ENCODE measurements around the gene PKIG. TPM values are rescaled to one million over a fixed set of nuclear protein-coding genes. Genes with fewer than 3 reads are reported as not detected.

PKIG gene
- total and polyA plus RNA-seq, 4 experiments from 2014 or later: 0.36 to 1.1 (median 0.89) TPM

GRCh38 chr20:44596010-44596409 lies 13.6 kb downstream of the PKIG start:
- Histone ChIP-seq H3K27ac (ENCODE audit: low read depth, low read length) (no peak overlapping the region), H3K36me3 (ENCODE audit: insufficient read depth, low read length) (no peaks in the 10 kb centered on the region), H3K4me1 (ENCODE audit: insufficient read depth, low read length) (peaks cover 7% of the 10 kb centered on the region), H3K4me3 (ENCODE audit: low read length in 2 of 2) (no peak overlapping the region), H3K27me3 (ENCODE audit: insufficient read depth, low read length) (no peaks in the 10 kb centered on the region), H3K9me3 (ENCODE audit: control insufficient read depth in 1 of 2, low read length in 2 of 2) (no peaks in the 10 kb centered on the region)
- POLR2A ChIA-PET (ENCODE audit: partially characterized antibody): no interaction called here
- intact Hi-C loops (cut with micrococcal nuclease): no loop called here
- DNase-seq: no peak
- no peak overlapping the region for H3K4me3 Mint-ChIP-seq
- CTCF ChIA-PET (ENCODE audit: partially characterized antibody): no interaction called here
- H3K27me3 Mint-ChIP-seq: no peaks in the 10 kb centered on the region
- H3K9me3 Mint-ChIP-seq: no peaks in the 10 kb centered on the region
- no peaks in the 10 kb centered on the region for H3K36me3 Mint-ChIP-seq
- H3K4me1 Mint-ChIP-seq: peaks cover 6 to 9% (median 9%) of the 10 kb centered on the region in 4 donors
- H3K27ac Mint-ChIP-seq: no peak overlapping the region

- Histone ChIP-seq H3K27me3 (ENCODE audit: insufficient read depth, low read length) (no peaks in the 10 kb centered on the region), H3K9me3 (ENCODE audit: control insufficient read depth in 1 of 2, low read length in 2 of 2) (no peaks in the 10 kb centered on the region), H3K27ac (ENCODE audit: low read depth, low read length) (no peak overlapping the region), H3K4me1 (ENCODE audit: insufficient read depth, low read length) (peaks cover 7% of the 10 kb centered on the region), H3K4me3 (ENCODE audit: low read length in 2 of 2) (no peak overlapping the region), H3K36me3 (ENCODE audit: insufficient read depth, low read length) (no peaks in the 10 kb centered on the region)
- Mint-ChIP-seq H3K4me1 (peaks cover 6 to 9% (median 9%) of the 10 kb centered on the region in 4 donors), H3K9me3 (no peaks in the 10 kb centered on the region), H3K27me3 (no peaks in the 10 kb centered on the region), H3K27ac (peak overlapping the region in 2 of 7 donors; percentile 4 to 80), H3K36me3 (no peaks in the 10 kb centered on the region), H3K4me3 (no peak overlapping the region)
- ChIA-PET POLR2A (ENCODE audit: partially characterized antibody) (no interaction called here), CTCF (ENCODE audit: partially characterized antibody) (interaction anchor here (3.8 kb wide), 1 partner anchor 12 kb away, joined by 20 read pairs; no protein-coding TSS in a partner anchor)
- intact Hi-C loops (cut with micrococcal nuclease): no loop called here
- no peak for DNase-seq
These were observed 14.5 kb downstream of the PKIG start for GRCh38 chr20:44596876-44597275.

- intact Hi-C loops (cut with micrococcal nuclease): no loop called here
- H3K27me3 Mint-ChIP-seq: no peaks in the 10 kb centered on the region
- H3K9me3 ChIP-seq (ENCODE audit: control insufficient read depth in 1 of 2, low read length in 2 of 2): no peaks in the 10 kb centered on the region
- no peaks in the 10 kb centered on the region for H3K36me3 ChIP-seq (ENCODE audit: insufficient read depth, low read length)
- no peak overlapping the region for H3K27ac Mint-ChIP-seq
- H3K4me1 ChIP-seq (ENCODE audit: insufficient read depth, low read length): peaks cover 7% of the 10 kb centered on the region
- no peak overlapping the region for H3K4me3 Mint-ChIP-seq
- no peak for DNase-seq
- no peaks in the 10 kb centered on the region for H3K36me3 Mint-ChIP-seq
- no peaks in the 10 kb centered on the region for H3K9me3 Mint-ChIP-seq
- CTCF ChIA-PET (ENCODE audit: partially characterized antibody): interaction anchor here (1.0 to 3.8 kb wide), 3 partner anchors 12 to 85 kb away, joined by 3 to 20 read pairs (median 5); no protein-coding TSS in a partner anchor
- POLR2A ChIA-PET (ENCODE audit: partially characterized antibody): no interaction called here
- H3K4me1 Mint-ChIP-seq: peaks cover 6 to 9% (median 9%) of the 10 kb centered on the region in 4 donors
- no peak overlapping the region for H3K27ac ChIP-seq (ENCODE audit: low read depth, low read length)
- H3K27me3 ChIP-seq (ENCODE audit: insufficient read depth, low read length): no peaks in the 10 kb centered on the region
- H3K4me3 ChIP-seq (ENCODE audit: low read length in 2 of 2): no peak overlapping the region
These were observed 15.1 kb downstream of the PKIG start for GRCh38 chr20:44597516-44597915.

GRCh38 chr20:44597930-44598329 lies 15.6 kb downstream of the PKIG start:
- intact Hi-C loops (cut with micrococcal nuclease): no loop called here
- H3K27me3 Mint-ChIP-seq: no peaks in the 10 kb centered on the region
- Histone ChIP-seq H3K27ac (ENCODE audit: low read depth, low read length) (no peak overlapping the region), H3K9me3 (ENCODE audit: control insufficient read depth in 1 of 2, low read length in 2 of 2) (no peaks in the 10 kb centered on the region), H3K4me3 (ENCODE audit: low read length in 2 of 2) (no peak overlapping the region), H3K4me1 (ENCODE audit: insufficient read depth, low read length) (peaks cover 7% of the 10 kb centered on the region), H3K27me3 (ENCODE audit: insufficient read depth, low read length) (no peaks in the 10 kb centered on the region), H3K36me3 (ENCODE audit: insufficient read depth, low read length) (no peaks in the 10 kb centered on the region)
- H3K27ac Mint-ChIP-seq: peak overlapping the region in 2 of 7 donors; percentile 27 to 62
- no peaks in the 10 kb centered on the region for H3K36me3 Mint-ChIP-seq
- POLR2A ChIA-PET (ENCODE audit: partially characterized antibody): no interaction called here
- H3K9me3 Mint-ChIP-seq: no peaks in the 10 kb centered on the region
- H3K4me3 Mint-ChIP-seq: no peak overlapping the region
- peaks cover 6 to 9% (median 9%) of the 10 kb centered on the region in 4 donors for H3K4me1 Mint-ChIP-seq
- CTCF ChIA-PET (ENCODE audit: partially characterized antibody): interaction anchor here (1.0 to 3.8 kb wide), 3 partner anchors 11 to 85 kb away, joined by 3 to 20 read pairs (median 5); no protein-coding TSS in a partner anchor
- no peak for DNase-seq

- H3K9me3 Mint-ChIP-seq: no peaks in the 10 kb centered on the region
- intact Hi-C loops (cut with micrococcal nuclease): no loop called here
- no peak overlapping the region for H3K27ac ChIP-seq (ENCODE audit: low read depth, low read length)
- no peaks in the 10 kb centered on the region for H3K36me3 ChIP-seq (ENCODE audit: insufficient read depth, low read length)
- POLR2A ChIA-PET (ENCODE audit: partially characterized antibody): no interaction called here
- no peaks in the 10 kb centered on the region for H3K36me3 Mint-ChIP-seq
- H3K27ac Mint-ChIP-seq: peak overlapping the region in 4 of 7 donors; percentile 14 to 83 (median 50)
- no peak overlapping the region for H3K4me3 Mint-ChIP-seq
- peaks cover 6 to 9% (median 9%) of the 10 kb centered on the region in 4 donors for H3K4me1 Mint-ChIP-seq
- no peak for DNase-seq
- H3K4me1 ChIP-seq (ENCODE audit: insufficient read depth, low read length): peaks cover 7% of the 10 kb centered on the region
- no peaks in the 10 kb centered on the region for H3K9me3 ChIP-seq (ENCODE audit: control insufficient read depth in 1 of 2, low read length in 2 of 2)
- CTCF ChIA-PET (ENCODE audit: partially characterized antibody): interaction anchor here (1.0 to 3.8 kb wide), 3 partner anchors 11 to 84 kb away, joined by 3 to 20 read pairs (median 5); no protein-coding TSS in a partner anchor
- no peaks in the 10 kb centered on the region for H3K27me3 Mint-ChIP-seq
- no peaks in the 10 kb centered on the region for H3K27me3 ChIP-seq (ENCODE audit: insufficient read depth, low read length)
- no peak overlapping the region for H3K4me3 ChIP-seq (ENCODE audit: low read length in 2 of 2)
These were observed 16.3 kb downstream of the PKIG start for GRCh38 chr20:44598423-44599305.

- Histone ChIP-seq H3K36me3 (ENCODE audit: insufficient read depth, low read length) (no peaks in the 10 kb centered on the region), H3K27ac (ENCODE audit: low read depth, low read length) (no peak overlapping the region), H3K27me3 (ENCODE audit: insufficient read depth, low read length) (no peaks in the 10 kb centered on the region), H3K4me3 (ENCODE audit: low read length in 2 of 2) (no peak overlapping the region), H3K9me3 (ENCODE audit: control insufficient read depth in 1 of 2, low read length in 2 of 2) (no peaks in the 10 kb centered on the region), H3K4me1 (ENCODE audit: insufficient read depth, low read length) (peaks cover 7% of the 10 kb centered on the region)
- H3K27ac Mint-ChIP-seq: no peak overlapping the region
- no peaks in the 10 kb centered on the region for H3K27me3 Mint-ChIP-seq
- DNase-seq: no peak
- CTCF ChIA-PET (ENCODE audit: partially characterized antibody): interaction anchor here (1.0 to 3.8 kb wide), 2 partner anchors 10 to 84 kb away, joined by 3 to 20 read pairs; no protein-coding TSS in a partner anchor
- intact Hi-C loops (cut with micrococcal nuclease): no loop called here
- POLR2A ChIA-PET (ENCODE audit: partially characterized antibody): no interaction called here
- peaks cover 6 to 9% (median 9%) of the 10 kb centered on the region in 4 donors for H3K4me1 Mint-ChIP-seq
- no peaks in the 10 kb centered on the region for H3K9me3 Mint-ChIP-seq
- H3K4me3 Mint-ChIP-seq: no peak overlapping the region
- no peaks in the 10 kb centered on the region for H3K36me3 Mint-ChIP-seq
These were observed 17.3 kb downstream of the PKIG start for GRCh38 chr20:44599715-44600114.

GRCh38 chr20:44600301-44600700 lies 17.9 kb downstream of the PKIG start:
- intact Hi-C loops (cut with micrococcal nuclease): no loop called here
- no peak for DNase-seq
- H3K4me3 ChIP-seq (ENCODE audit: low read length in 2 of 2): no peak overlapping the region
- peaks cover 6 to 9% (median 9%) of the 10 kb centered on the region in 4 donors for H3K4me1 Mint-ChIP-seq
- peaks cover 7% of the 10 kb centered on the region for H3K4me1 ChIP-seq (ENCODE audit: insufficient read depth, low read length)
- POLR2A ChIA-PET (ENCODE audit: partially characterized antibody): no interaction called here
- H3K27me3 Mint-ChIP-seq: no peaks in the 10 kb centered on the region
- no peak overlapping the region for H3K4me3 Mint-ChIP-seq
- CTCF ChIA-PET (ENCODE audit: partially characterized antibody): interaction anchor here (1.0 to 3.8 kb wide), 2 partner anchors 9 to 85 kb away, joined by 3 to 20 read pairs; no protein-coding TSS in a partner anchor
- H3K27ac ChIP-seq (ENCODE audit: low read depth, low read length): no peak overlapping the region
- H3K27ac Mint-ChIP-seq: peak overlapping the region in 1 of 7 donors; percentile 11
- no peaks in the 10 kb centered on the region for H3K9me3 Mint-ChIP-seq
- no peaks in the 10 kb centered on the region for H3K9me3 ChIP-seq (ENCODE audit: control insufficient read depth in 1 of 2, low read length in 2 of 2)
- no peaks in the 10 kb centered on the region for H3K36me3 Mint-ChIP-seq
- H3K27me3 ChIP-seq (ENCODE audit: insufficient read depth, low read length): no peaks in the 10 kb centered on the region
- no peaks in the 10 kb centered on the region for H3K36me3 ChIP-seq (ENCODE audit: insufficient read depth, low read length)

Measured in CD4-positive, alpha-beta memory T cell (primary cell).